ENCODE results near the gene TBL3.

TBL3 gene

GRCh38 chr16:2019518-2019920 is 47.7 kb downstream of the TBL3 start, which contains the start of gene NPW:
NPW (plus strand) TSS chr16:2019785.
- H3K4me3 ChIP-seq (ENCODE audit: low read depth, low read length), result no peak within 1 kb of the TSS
- no peak for TF ChIP-seq CTCF (IDR thresholded peaks at IDR 0.05; ENCODE audit: borderline replicate concordance, insufficient read depth, low read depth, low read length)

DNA sequence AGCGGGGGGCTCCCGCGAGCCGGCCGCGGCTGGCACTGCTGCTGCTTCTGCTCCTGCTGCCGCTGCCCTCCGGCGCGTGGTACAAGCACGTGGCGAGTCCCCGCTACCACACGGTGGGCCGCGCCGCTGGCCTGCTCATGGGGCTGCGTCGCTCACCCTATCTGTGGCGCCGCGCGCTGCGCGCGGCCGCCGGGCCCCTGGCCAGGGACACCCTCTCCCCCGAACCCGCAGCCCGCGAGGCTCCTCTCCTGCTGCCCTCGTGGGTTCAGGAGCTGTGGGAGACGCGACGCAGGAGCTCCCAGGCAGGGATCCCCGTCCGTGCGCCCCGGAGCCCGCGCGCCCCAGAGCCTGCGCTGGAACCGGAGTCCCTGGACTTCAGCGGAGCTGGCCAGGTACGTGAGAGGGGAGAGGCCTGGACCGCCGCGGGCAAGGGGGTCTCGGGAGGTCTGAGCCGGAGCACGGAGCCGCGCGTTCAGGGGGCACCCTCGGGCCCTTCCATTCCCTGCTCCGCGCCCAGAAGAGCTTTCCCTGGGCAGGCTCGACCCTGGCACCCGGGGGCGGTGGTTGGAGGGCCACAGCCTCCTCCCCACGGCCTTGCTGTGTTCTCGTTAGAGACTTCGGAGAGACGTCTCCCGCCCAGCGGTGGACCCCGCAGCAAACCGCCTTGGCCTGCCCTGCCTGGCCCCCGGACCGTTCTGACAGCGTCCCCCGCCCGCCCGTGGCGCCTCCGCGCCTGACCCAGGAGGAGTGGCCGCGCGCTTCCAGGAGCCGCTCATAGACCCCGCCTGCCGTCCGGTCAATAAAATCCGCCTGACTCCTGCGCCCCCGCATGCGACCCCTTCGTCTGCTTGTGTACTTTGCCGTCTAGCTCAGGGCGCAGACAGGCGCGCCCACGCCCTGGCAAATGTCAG is 48.3 kb downstream of the TBL3 start:
- TF ChIP-seq CTCF (IDR thresholded peaks at IDR 0.05; ENCODE audit: borderline replicate concordance, insufficient read depth, low read depth, low read length), result no peak
- no peak overlapping the region for H3K4me3 ChIP-seq (ENCODE audit: low read depth, low read length)

DNA sequence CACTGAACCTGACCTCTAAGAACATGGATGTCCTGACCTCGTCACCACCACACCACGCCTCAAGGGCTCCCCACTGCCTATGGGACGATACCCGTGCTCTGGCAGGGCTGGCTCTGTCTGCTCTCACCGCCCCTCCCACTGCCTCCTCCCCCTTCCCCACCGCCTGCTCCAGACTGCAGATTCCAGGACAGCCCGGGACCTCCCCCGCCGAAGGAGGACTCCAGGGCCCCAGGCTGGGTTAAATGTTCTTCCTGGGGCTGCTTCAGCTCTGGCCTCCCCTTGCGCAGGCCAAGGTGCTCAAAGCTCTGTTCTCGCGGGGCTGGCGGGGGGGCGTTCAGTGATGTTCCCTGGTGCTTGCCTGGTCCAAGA is 50.9 kb downstream of the TBL3 start:
- H3K4me3 ChIP-seq (ENCODE audit: low read depth, low read length), result no peak overlapping the region
- TF ChIP-seq CTCF (IDR thresholded peaks at IDR 0.05; ENCODE audit: borderline replicate concordance, insufficient read depth, low read depth, low read length), result no peak

- H3K4me3 ChIP-seq (ENCODE audit: low read depth, low read length), result peak overlapping the region; percentile 18
- TF ChIP-seq CTCF (IDR thresholded peaks at IDR 0.05; ENCODE audit: borderline replicate concordance, insufficient read depth, low read depth, low read length), result peak; percentile 98
Measured at GRCh38 chr16:2023092-2024031, 51.5 kb downstream of the TBL3 start.

DNA sequence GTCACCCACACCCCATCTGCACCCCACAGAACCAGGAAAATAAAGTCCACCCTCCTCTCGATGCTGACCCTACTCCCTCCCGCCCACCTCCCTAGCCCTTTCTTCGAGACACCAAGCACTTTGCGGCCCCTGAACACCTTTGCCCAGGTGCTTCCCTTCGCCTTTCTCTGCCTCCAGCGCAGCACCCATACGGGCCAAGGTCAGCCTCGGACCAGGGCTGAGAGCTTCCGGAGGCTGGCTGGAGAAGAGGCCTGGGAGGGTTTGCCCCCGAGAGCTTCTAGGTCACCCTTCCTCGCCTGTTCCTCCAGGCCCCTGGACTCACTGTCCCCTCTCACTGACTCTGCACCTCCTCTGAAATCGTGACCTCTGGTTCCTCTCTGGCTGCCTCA is 52.2 kb downstream of the TBL3 start:
- TF ChIP-seq CTCF (IDR thresholded peaks at IDR 0.05; ENCODE audit: borderline replicate concordance, insufficient read depth, low read depth, low read length), result no peak
- no peak overlapping the region for H3K4me3 ChIP-seq (ENCODE audit: low read depth, low read length)

DNA sequence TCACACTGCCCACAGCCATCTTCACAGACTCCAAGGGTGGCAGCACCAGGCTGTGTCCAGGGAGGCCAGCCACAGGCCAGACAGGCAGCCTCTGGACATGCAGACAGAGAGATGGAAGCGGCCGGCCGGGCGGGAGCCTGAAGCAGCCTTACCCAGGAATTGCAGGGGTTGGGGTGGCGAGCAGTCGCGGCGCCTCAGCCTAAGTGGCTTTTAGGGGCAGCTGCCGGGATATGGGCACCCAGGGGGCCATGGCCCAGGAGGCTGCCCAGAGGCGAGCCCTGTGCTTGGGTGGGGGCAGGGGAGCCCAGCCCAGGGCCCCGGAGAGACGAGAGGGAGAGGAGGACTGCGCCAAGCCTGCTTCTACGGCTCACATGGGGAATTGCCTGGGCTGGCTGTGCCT is 53.4 kb downstream of the TBL3 start:
- no peak overlapping the region for H3K4me3 ChIP-seq (ENCODE audit: low read depth, low read length)
- TF ChIP-seq CTCF (IDR thresholded peaks at IDR 0.05; ENCODE audit: borderline replicate concordance, insufficient read depth, low read depth, low read length), result no peak
